Spleen (tissue), 7 donors: Measurements from ENCODE around the gene MEF2A.

Experiments used
- CTCF ChIP-seq, 11 experiments: fragments of 200-600 bp in 7 of 11; fragments of 450-650 bp in 4 of 11; sonication (generic) in 4 of 11; IDR thresholded peaks in 8 of 11; conservative IDR thresholded peaks in 3 of 11; 1 replicate in 7 of 11; 2 replicates in 4 of 11; pipeline versions ENCODE4 v1.4.0 to v1.8.0; 2016 to 2021; ENCODE audit warnings: antibody characterized with exemption in 11 of 11, inconsistent platforms in 4 of 11, mild to moderate bottlenecking in 1 of 11
- POLR2A ChIP-seq, 3 donors: fragments of 450-650 bp; IDR thresholded peaks; one replicate each; pipeline ENCODE4 v1.5.1; 2017; ENCODE audit warnings: antibody characterized with exemption in 3 of 3, mild to moderate bottlenecking in 1 of 3
- POLR2AphosphoS5 ChIP-seq, 3 donors: sonication (generic); formaldehyde crosslinking; IDR thresholded peaks; one replicate each; pipeline ENCODE4 v1.5.1; 2017; ENCODE audit warnings: antibody characterized with exemption in 3 of 3
- donor health status: DM: no; HTN: no; CAD: no; lungs with moderate emphysema.
- donor health status: DM: no; HTN: no; CAD: no.
- donor health status: DM: no; HTN: no; CAD: no.

- no peak for TF ChIP-seq CTCF (IDR thresholded peaks at IDR 0.05 in 8 of 11, conservative IDR thresholded peaks at IDR 0.05 in 3 of 11)
- TF ChIP-seq POLR2A (IDR thresholded peaks at IDR 0.05), result no peak
- no peak for TF ChIP-seq POLR2AphosphoS5 (IDR thresholded peaks at IDR 0.05)
Observed at GRCh38 chr15:99552111-99552510, 13.7 kb upstream of the MEF2A start.
